Astrocyte (in vitro differentiated cells and primary cell): Measurements from ENCODE around the gene AANAT. TPM values are rescaled to one million over a fixed set of nuclear protein-coding genes. Genes with fewer than 3 reads are reported as not detected.

Source experiments
- DNase-seq: peaks from one replicate; pipeline ENCODE4 v3.0.0-alpha.2; 2010; ENCODE audit warnings: low read depth
- FAIRE-seq: peaks from 2 replicates; lab custom pipeline; 2011; peaks lifted over from hg19 to GRCh38; lab: Jason Lieb, UNC
- H2AFZ ChIP-seq: 2 replicates; pipeline ENCODE4 v1.6.0; 2012; ENCODE audit warnings: low read depth, low read length, inconsistent platforms
- H3K27ac ChIP-seq: 2 replicates; pipeline ENCODE4 v1.5.1; 2011; ENCODE audit warnings: low read depth, low read length, inconsistent platforms
- H3K27me3 ChIP-seq: 2 replicates; pipeline ENCODE4 v1.6.0; 2011; ENCODE audit warnings: low read length, inconsistent platforms; ENCODE audit not compliant: insufficient read depth
- H3K36me3 ChIP-seq: 2 replicates; pipeline ENCODE4 v1.5.1; 2011; ENCODE audit warnings: low read length, inconsistent platforms; ENCODE audit not compliant: insufficient read depth
- H3K4me1 ChIP-seq: 2 replicates; pipeline ENCODE4 v1.5.1; 2011; ENCODE audit warnings: low read length, inconsistent platforms; ENCODE audit not compliant: insufficient read depth
- H3K4me2 ChIP-seq: 2 replicates; pipeline ENCODE4 v1.6.0; 2012; ENCODE audit warnings: low read length, inconsistent platforms
- H3K4me3 ChIP-seq: 2 replicates; pipeline ENCODE4 v1.5.1; 2011; ENCODE audit warnings: low read depth, mild to moderate bottlenecking, low read length, inconsistent platforms; ENCODE audit not compliant: insufficient read depth
- H3K79me2 ChIP-seq: 2 replicates; pipeline ENCODE4 v1.6.0; 2012; ENCODE audit warnings: mild to moderate bottlenecking, low read length, inconsistent platforms; ENCODE audit not compliant: insufficient read depth
- H3K9ac ChIP-seq: 2 replicates; pipeline ENCODE4 v1.6.0; 2012; ENCODE audit warnings: mild to moderate bottlenecking, low read length, inconsistent platforms
- H3K9me3 ChIP-seq: 2 replicates; pipeline ENCODE4 v1.5.1; 2012; ENCODE audit warnings: low read depth, mild to moderate bottlenecking, low read length, inconsistent platforms; ENCODE audit not compliant: insufficient read depth
- H4K20me1 ChIP-seq: 2 replicates; pipeline ENCODE4 v1.6.0; 2012; ENCODE audit warnings: low read length, inconsistent platforms; ENCODE audit not compliant: insufficient read depth
- H3K27ac Mint-ChIP-seq: one replicate; pipeline ENCODE4 v1.8.0; 2021; ENCODE audit warnings: mild to moderate bottlenecking, mixed read lengths; ENCODE audit not compliant: unreplicated experiment
- H3K27me3 Mint-ChIP-seq: one replicate; pipeline ENCODE4 v1.8.0; 2021; ENCODE audit warnings: low read depth, mixed read lengths; ENCODE audit not compliant: unreplicated experiment
- H3K36me3 Mint-ChIP-seq: one replicate; pipeline ENCODE4 v1.8.0; 2021; ENCODE audit warnings: low read depth, mixed read lengths; ENCODE audit not compliant: unreplicated experiment
- H3K4me1 Mint-ChIP-seq: one replicate; pipeline ENCODE4 v1.8.0; 2021; ENCODE audit warnings: low read depth, mixed read lengths; ENCODE audit not compliant: unreplicated experiment
- H3K4me3 Mint-ChIP-seq: one replicate; pipeline ENCODE4 v1.8.0; 2021; ENCODE audit warnings: mild to moderate bottlenecking, moderate library complexity, mixed read lengths; ENCODE audit not compliant: unreplicated experiment
- H3K9me3 Mint-ChIP-seq: one replicate; pipeline ENCODE4 v1.8.0; 2021; ENCODE audit warnings: mild to moderate bottlenecking, mixed read lengths; ENCODE audit not compliant: unreplicated experiment
- EZH2 ChIP-seq: IDR thresholded peaks from 2 replicates; pipeline ENCODE4 v1.6.1; 2012; ENCODE audit warnings: mild to moderate bottlenecking, low read length, inconsistent platforms; ENCODE audit not compliant: insufficient read depth
- total RNA-seq: library from RNA; stranded (reverse); gene quantifications from 2 replicates; pipeline ENCODE4 v1.2.1, GENCODE V29; 2021
- TF ChIP-seq, protein P1 (sequence below): IDR thresholded peaks from 2 replicates; pipeline ENCODE4 v1.5.1; 2011; ENCODE audit warnings: low read depth, mild to moderate bottlenecking, inconsistent platforms, low read length, moderate library complexity; ENCODE audit not compliant: insufficient read depth

AANAT gene
- total RNA-seq, 1 donor from 2014 or later, result not detected

DNA sequence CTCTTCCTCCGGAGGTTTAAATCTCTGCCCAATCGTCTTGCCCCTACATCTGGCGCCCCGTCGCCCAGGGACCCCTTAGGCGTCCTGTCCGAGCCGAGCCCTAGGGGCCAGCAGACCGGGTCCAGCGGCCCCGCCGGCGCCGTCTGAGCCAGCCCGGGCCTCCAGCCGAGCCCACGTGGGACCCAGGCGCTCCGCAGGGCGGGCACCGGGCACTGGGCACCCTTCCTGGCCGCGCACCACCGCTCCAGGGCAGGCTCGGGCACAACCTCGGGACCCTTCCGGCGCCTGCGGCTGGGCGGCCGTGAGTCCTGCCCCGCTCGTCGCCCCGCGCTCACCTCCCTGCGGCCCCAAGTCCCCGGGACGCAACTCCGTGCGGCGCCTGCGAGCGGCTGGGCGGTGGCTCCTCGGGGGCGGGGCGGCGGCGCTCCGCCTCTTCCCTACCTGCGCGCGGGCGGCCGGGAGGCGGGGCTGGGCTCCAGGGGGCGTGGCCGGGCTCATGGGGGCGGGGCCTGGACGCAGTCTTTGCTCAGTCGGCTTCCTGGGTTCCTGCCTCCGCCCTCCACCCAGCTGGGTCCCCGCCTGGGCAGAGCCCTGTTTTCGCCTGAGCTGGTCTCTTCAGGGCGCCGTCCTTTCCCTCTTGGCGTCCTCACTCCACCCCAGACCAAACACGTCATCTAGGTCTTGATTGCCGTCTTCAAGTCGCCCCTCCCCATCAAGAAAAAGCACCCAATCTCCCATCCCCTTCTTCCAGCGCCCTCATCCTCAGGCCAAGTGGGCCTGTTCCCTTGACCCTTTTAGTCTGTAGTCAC, 33.8 kb downstream of the AANAT start, which contains the start of gene RHBDF2:
RHBDF2 (minus strand) TSS at position 406 of the 809 bp plus-strand sequence. CDS start 19,899 bp downstream, outside the sequence.
- DNase-seq (peak; percentile 43), FAIRE-seq (no peak)
- Mint-ChIP-seq H3K4me1 (peaks cover 21% of the 10 kb centered on the region), H3K27me3 (peaks cover 3% of the 10 kb centered on the region), H3K36me3 (peaks cover 2% of the 10 kb centered on the region), H3K27ac (peak within 1 kb of the TSS; percentile 75), H3K4me3 (peak within 1 kb of the TSS; percentile 89), H3K9me3 (no peaks in the 10 kb centered on the region)
- Histone ChIP-seq H3K79me2 (peaks cover 34% of the 10 kb centered on the region), H3K9ac (peak within 1 kb of the TSS; percentile 79), H4K20me1 (peaks cover 8% of the 10 kb centered on the region), H3K27me3 (no peaks in the 10 kb centered on the region), H3K36me3 (no peaks in the 10 kb centered on the region), H3K4me3 (peak within 1 kb of the TSS; percentile 71), H3K27ac (peak within 1 kb of the TSS; percentile 42), H3K4me2 (peak within 1 kb of the TSS; percentile 99), H2AFZ (peak within 1 kb of the TSS; percentile 97), H3K9me3 (no peaks in the 10 kb centered on the region), H3K4me1 (peaks cover 40% of the 10 kb centered on the region)
- no peak for TF ChIP-seq EZH2
- TF ChIP-seq, protein P1, sequence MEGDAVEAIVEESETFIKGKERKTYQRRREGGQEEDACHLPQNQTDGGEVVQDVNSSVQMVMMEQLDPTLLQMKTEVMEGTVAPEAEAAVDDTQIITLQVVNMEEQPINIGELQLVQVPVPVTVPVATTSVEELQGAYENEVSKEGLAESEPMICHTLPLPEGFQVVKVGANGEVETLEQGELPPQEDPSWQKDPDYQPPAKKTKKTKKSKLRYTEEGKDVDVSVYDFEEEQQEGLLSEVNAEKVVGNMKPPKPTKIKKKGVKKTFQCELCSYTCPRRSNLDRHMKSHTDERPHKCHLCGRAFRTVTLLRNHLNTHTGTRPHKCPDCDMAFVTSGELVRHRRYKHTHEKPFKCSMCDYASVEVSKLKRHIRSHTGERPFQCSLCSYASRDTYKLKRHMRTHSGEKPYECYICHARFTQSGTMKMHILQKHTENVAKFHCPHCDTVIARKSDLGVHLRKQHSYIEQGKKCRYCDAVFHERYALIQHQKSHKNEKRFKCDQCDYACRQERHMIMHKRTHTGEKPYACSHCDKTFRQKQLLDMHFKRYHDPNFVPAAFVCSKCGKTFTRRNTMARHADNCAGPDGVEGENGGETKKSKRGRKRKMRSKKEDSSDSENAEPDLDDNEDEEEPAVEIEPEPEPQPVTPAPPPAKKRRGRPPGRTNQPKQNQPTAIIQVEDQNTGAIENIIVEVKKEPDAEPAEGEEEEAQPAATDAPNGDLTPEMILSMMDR, result no peak

DNA sequence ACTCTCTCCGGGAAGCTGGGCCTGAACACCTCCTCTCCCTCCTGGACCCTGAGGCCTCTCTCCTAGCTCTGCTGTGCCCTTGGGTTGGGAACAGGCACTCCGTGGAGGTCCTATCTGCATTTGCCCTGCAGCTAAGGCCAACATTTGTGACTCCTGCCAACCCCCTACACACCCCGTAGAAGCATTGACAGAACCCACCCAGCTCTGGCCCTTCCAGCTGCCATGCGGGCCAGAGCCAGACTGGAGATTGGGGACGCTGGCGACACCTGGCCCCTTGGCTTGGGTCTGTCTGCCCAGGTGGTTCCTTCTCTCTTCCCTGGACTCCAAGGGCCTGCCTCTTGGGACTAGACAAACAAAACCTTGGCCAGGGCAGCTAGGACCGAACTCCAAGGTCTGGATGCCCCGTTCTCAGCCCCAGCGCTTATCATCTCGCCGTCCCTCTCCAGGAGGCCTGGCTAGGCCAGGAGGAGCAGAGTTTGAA, 34.5 kb downstream of the AANAT start:
- H3K4me1 Mint-ChIP-seq, result peaks cover 21% of the 10 kb centered on the region
- Histone ChIP-seq H3K27ac (peak overlapping the region; percentile 42), H3K4me3 (peak overlapping the region; percentile 52), H3K4me2 (peak overlapping the region; percentile 99), H4K20me1 (peaks cover 5% of the 10 kb centered on the region), H3K4me1 (peaks cover 40% of the 10 kb centered on the region), H2AFZ (peak overlapping the region; percentile 97), H3K9ac (peak overlapping the region; percentile 79), H3K79me2 (peaks cover 32% of the 10 kb centered on the region), H3K36me3 (no peaks in the 10 kb centered on the region), H3K9me3 (no peaks in the 10 kb centered on the region), H3K27me3 (no peaks in the 10 kb centered on the region)
- peak overlapping the region; percentile 75 for H3K27ac Mint-ChIP-seq
- no peak for TF ChIP-seq EZH2
- TF ChIP-seq, protein P1, result no peak
- no peaks in the 10 kb centered on the region for H3K9me3 Mint-ChIP-seq
- no peaks in the 10 kb centered on the region for H3K36me3 Mint-ChIP-seq
- FAIRE-seq, result no peak
- peak overlapping the region; percentile 89 for H3K4me3 Mint-ChIP-seq
- peaks cover 8% of the 10 kb centered on the region for H3K27me3 Mint-ChIP-seq
- DNase-seq, result no peak
